ENCODE data around the gene PI16. TPM values are rescaled to one million over a fixed set of nuclear protein-coding genes. Genes with fewer than 3 reads are reported as not detected.
A peak's percentile ranks its signal among the peaks of the same experiment; 100 is the strongest.

PI16 gene
- polyA plus RNA-seq, 1 donor from 2014 or later: not detected

DNA sequence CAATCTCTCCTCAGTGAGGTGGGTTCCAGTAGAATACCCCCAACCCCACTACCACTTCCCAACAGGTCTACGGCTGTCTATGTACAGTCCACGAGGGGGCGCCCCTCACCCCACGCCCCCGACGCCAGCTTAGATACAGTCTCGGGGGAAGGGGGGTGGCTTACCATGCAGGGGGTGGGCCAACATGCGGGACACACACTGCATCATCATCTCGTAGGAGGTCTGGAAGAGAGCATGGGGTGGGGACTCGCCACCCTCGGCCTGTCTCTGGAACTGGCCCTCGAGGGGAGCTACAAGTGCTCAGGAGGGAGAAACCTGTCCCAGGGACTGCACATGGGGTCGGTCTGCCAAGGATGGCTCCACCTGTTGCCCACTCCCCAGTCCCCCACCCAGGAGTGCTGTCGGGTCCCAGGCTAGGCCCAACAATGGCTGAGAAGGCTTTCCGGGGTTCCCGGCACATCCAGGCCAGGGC, 23.0 kb downstream of the PI16 start:
- Histone ChIP-seq H3K9ac (ENCODE audit: low read length) (no peak overlapping the region), H3K9me3 (ENCODE audit: low read length) (no peaks in the 10 kb centered on the region), H3K4me2 (ENCODE audit: low read length) (no peak overlapping the region), H3K9me2 (ENCODE audit: insufficient read depth, low read length) (no peaks in the 10 kb centered on the region), H2AFZ (ENCODE audit: low read depth, low read length) (no peak overlapping the region), H3K27me3 (ENCODE audit: insufficient read depth, low read depth, low read length) (no peaks in the 10 kb centered on the region), H4K20me1 (ENCODE audit: insufficient read depth) (peaks cover 7% of the 10 kb centered on the region), H3K36me3 (ENCODE audit: insufficient read depth, low read length) (no peaks in the 10 kb centered on the region), H3K79me2 (replicated peaks; ENCODE audit: insufficient read depth, low read length) (peaks cover 14% of the 10 kb centered on the region), H3F3A (ENCODE audit: insufficient read depth, low read length, poor library complexity, severe bottlenecking) (no peaks in the 10 kb centered on the region), H3K27ac (ENCODE audit: low read length) (no peak overlapping the region), H3K4me3 (ENCODE audit: low read length) (no peak overlapping the region)
- TF ChIP-seq, protein P1, sequence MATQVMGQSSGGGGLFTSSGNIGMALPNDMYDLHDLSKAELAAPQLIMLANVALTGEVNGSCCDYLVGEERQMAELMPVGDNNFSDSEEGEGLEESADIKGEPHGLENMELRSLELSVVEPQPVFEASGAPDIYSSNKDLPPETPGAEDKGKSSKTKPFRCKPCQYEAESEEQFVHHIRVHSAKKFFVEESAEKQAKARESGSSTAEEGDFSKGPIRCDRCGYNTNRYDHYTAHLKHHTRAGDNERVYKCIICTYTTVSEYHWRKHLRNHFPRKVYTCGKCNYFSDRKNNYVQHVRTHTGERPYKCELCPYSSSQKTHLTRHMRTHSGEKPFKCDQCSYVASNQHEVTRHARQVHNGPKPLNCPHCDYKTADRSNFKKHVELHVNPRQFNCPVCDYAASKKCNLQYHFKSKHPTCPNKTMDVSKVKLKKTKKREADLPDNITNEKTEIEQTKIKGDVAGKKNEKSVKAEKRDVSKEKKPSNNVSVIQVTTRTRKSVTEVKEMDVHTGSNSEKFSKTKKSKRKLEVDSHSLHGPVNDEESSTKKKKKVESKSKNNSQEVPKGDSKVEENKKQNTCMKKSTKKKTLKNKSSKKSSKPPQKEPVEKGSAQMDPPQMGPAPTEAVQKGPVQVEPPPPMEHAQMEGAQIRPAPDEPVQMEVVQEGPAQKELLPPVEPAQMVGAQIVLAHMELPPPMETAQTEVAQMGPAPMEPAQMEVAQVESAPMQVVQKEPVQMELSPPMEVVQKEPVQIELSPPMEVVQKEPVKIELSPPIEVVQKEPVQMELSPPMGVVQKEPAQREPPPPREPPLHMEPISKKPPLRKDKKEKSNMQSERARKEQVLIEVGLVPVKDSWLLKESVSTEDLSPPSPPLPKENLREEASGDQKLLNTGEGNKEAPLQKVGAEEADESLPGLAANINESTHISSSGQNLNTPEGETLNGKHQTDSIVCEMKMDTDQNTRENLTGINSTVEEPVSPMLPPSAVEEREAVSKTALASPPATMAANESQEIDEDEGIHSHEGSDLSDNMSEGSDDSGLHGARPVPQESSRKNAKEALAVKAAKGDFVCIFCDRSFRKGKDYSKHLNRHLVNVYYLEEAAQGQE (IDR thresholded peaks at IDR 0.05; ENCODE audit: borderline replicate concordance): no peak
- peak; percentile 23 for TF ChIP-seq SMC3 (conservative IDR thresholded peaks at IDR 0.05; ENCODE audit: poor library complexity)
- peak; percentile 18 for TF ChIP-seq CTCF (IDR thresholded peaks at IDR 0.05; ENCODE audit: poor library complexity, severe bottlenecking)

DNA sequence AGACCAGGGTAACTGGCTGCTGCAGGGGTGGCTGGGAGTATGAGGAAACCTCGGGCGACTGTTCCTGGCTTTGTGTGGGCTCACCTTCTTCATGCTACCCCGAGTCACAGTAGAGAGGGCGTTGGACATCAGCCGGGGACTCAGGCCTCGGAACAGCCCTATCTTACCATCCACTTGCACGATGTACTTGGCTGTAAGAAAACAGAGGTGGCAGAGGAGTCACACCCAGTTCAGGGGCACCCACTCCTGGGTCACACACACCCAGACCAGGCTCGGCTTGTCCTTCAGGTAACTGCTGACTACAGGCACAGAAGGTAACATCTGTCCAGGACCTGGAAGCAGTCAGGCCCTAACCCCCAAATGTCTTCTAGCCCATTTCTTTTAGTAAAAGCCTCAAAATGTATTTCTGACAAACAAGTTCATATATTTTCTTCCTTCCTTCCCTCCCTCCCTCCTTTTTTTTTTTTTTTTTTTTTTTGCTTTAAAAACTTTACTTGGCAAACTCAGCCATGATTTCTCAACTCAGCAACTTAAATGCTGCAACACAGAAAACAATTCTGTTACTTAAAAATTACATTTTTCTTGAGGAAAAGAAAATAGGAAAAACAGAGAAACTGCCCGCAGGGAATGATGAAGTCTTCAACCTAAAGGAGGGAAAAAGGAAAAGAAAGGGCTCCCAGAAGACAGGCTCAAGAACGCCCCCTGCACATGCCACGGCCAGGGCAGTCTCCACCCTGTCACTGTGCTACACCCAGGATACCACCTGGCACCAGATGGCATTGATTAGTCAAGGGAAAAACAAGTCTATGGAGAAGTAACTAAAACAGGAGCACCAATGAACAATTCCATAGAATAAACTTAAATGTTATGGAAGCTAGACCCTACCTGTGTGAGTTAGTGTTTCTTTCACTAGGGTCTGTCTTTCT, 24.1 kb downstream of the PI16 start:
- Histone ChIP-seq H3K4me3 (ENCODE audit: low read length) (no peak overlapping the region), H3K79me2 (replicated peaks; ENCODE audit: insufficient read depth, low read length) (peaks cover 26% of the 10 kb centered on the region), H4K20me1 (ENCODE audit: insufficient read depth) (peaks cover 7% of the 10 kb centered on the region), H3K9ac (ENCODE audit: low read length) (no peak overlapping the region), H3K9me2 (ENCODE audit: insufficient read depth, low read length) (no peaks in the 10 kb centered on the region), H3F3A (ENCODE audit: insufficient read depth, low read length, poor library complexity, severe bottlenecking) (no peaks in the 10 kb centered on the region), H3K27ac (ENCODE audit: low read length) (no peak overlapping the region), H3K9me3 (ENCODE audit: low read length) (no peaks in the 10 kb centered on the region), H3K36me3 (ENCODE audit: insufficient read depth, low read length) (no peaks in the 10 kb centered on the region), H3K4me2 (ENCODE audit: low read length) (no peak overlapping the region), H3K27me3 (ENCODE audit: insufficient read depth, low read depth, low read length) (no peaks in the 10 kb centered on the region), H2AFZ (ENCODE audit: low read depth, low read length) (no peak overlapping the region)
- TF ChIP-seq TAF1 (IDR thresholded peaks at IDR 0.05; ENCODE audit: low read depth) (no peak), SMC3 (conservative IDR thresholded peaks at IDR 0.05; ENCODE audit: poor library complexity) (no peak), RAD21 (conservative IDR thresholded peaks at IDR 0.05) (no peak), CTCF (IDR thresholded peaks at IDR 0.05; ENCODE audit: poor library complexity, severe bottlenecking) (no peak), MXI1 (conservative IDR thresholded peaks at IDR 0.05; ENCODE audit: poor library complexity, severe bottlenecking) (no peak)
- TF ChIP-seq, protein P1 (IDR thresholded peaks at IDR 0.05; ENCODE audit: borderline replicate concordance): no peak

Measured in neural cell (in vitro differentiated cells).